GM12891 (cell line): ENCODE results near the gene VPS13D.

Experiments used
- DNase-seq: peaks from one replicate; pipeline ENCODE4 v3.0.0; 2011; ENCODE audit warnings: low spot score; ENCODE audit not compliant: insufficient read length
- FAIRE-seq: peaks from 2 replicates; lab custom pipeline; 2011; peaks lifted over from hg19 to GRCh38; lab: Jason Lieb, UNC
- PAX5 ChIP-seq: IDR thresholded peaks from 2 replicates; pipeline ENCODE4 v1.6.1; 2011; ENCODE audit warnings: low read length, moderate library complexity, mild to moderate bottlenecking; ENCODE audit not compliant: insufficient read depth, severe bottlenecking
- POLR2A ChIP-seq: IDR thresholded peaks from 2 replicates; pipeline ENCODE4 v1.6.1; 2011; ENCODE audit warnings: low read depth, low read length, control low read depth
- POLR2AphosphoS5 ChIP-seq: IDR thresholded peaks from 2 replicates; pipeline ENCODE4 v1.6.1; 2011; ENCODE audit warnings: low read depth, low read length, control low read depth
- POU2F2 ChIP-seq: IDR thresholded peaks from 2 replicates; pipeline ENCODE4 v1.6.1; 2011; ENCODE audit warnings: low read depth, mild to moderate bottlenecking, control low read depth, low read length, moderate library complexity
- SPI1 ChIP-seq: IDR thresholded peaks from 2 replicates; pipeline ENCODE4 v1.6.1; 2011; ENCODE audit warnings: low read depth, low read length, control low read depth
- TAF1 ChIP-seq: IDR thresholded peaks from 2 replicates; pipeline ENCODE4 v1.6.1; 2011; ENCODE audit warnings: low read depth, low read length, control low read depth

VPS13D gene

GRCh38 chr1:12485231-12486058 is 255.6 kb downstream of the VPS13D start:
- DNase-seq (no peak), FAIRE-seq (no peak)
- TF ChIP-seq POLR2A (no peak), SPI1 (no peak), TAF1 (no peak), POU2F2 (no peak), POLR2AphosphoS5 (no peak), PAX5 (no peak)

- DNase-seq: no peak
- TF ChIP-seq POLR2A: no peak
- TF ChIP-seq TAF1: no peak
- TF ChIP-seq PAX5: no peak
- TF ChIP-seq POU2F2: no peak
- FAIRE-seq: no peak
Measured at GRCh38 chr1:12486059-12486341, 256.2 kb downstream of the VPS13D start.

GRCh38 chr1:12486401-12487005 is 256.7 kb downstream of the VPS13D start:
- DNase-seq: no peak
- FAIRE-seq: peak; percentile 55
- TF ChIP-seq POLR2AphosphoS5 (no peak), PAX5 (peak; percentile 80), POU2F2 (0 out of 2 replicates have a peak, but pooled peaks have one; percentile 26)

GRCh38 chr1:12487520-12487919 is 257.7 kb downstream of the VPS13D start:
- FAIRE-seq: no peak
- DNase-seq: no peak
- no peak for TF ChIP-seq PAX5
- no peak for TF ChIP-seq POU2F2
- no peak for TF ChIP-seq POLR2A
- no peak for TF ChIP-seq SPI1
- no peak for TF ChIP-seq POLR2AphosphoS5
- TF ChIP-seq TAF1: no peak

- TF ChIP-seq TAF1 (no peak), POU2F2 (no peak), PAX5 (no peak)
- no peak for DNase-seq
- FAIRE-seq: no peak
Measured at GRCh38 chr1:12488666-12489354, 259.0 kb downstream of the VPS13D start.

GRCh38 chr1:12490532-12491142 is 260.8 kb downstream of the VPS13D start:
- TF ChIP-seq POLR2A (no peak), PAX5 (no peak), TAF1 (no peak), SPI1 (no peak), POU2F2 (no peak), POLR2AphosphoS5 (no peak)
- DNase-seq: no peak
- no peak for FAIRE-seq

- FAIRE-seq (no peak), DNase-seq (no peak)
- TF ChIP-seq POLR2A (no peak), POLR2AphosphoS5 (no peak), POU2F2 (no peak), SPI1 (no peak), PAX5 (no peak), TAF1 (no peak)
Measured at GRCh38 chr1:12491656-12492055, 261.8 kb downstream of the VPS13D start.

- TF ChIP-seq PAX5 (no peak), TAF1 (no peak), POLR2A (no peak), POU2F2 (no peak), SPI1 (no peak), POLR2AphosphoS5 (no peak)
- DNase-seq (no peak), FAIRE-seq (no peak)
Measured at GRCh38 chr1:12495725-12496124, 265.9 kb downstream of the VPS13D start.

- DNase-seq (no peak), FAIRE-seq (no peak)
- no peak for TF ChIP-seq POU2F2
- TF ChIP-seq SPI1: no peak
- no peak for TF ChIP-seq POLR2A
- no peak for TF ChIP-seq PAX5
- TF ChIP-seq TAF1: no peak
- TF ChIP-seq POLR2AphosphoS5: no peak
Measured at GRCh38 chr1:12496154-12496961, 266.5 kb downstream of the VPS13D start.

GRCh38 chr1:12499539-12500240 is 269.9 kb downstream of the VPS13D start:
- DNase-seq: no peak
- no peak for TF ChIP-seq POLR2AphosphoS5
- TF ChIP-seq SPI1: no peak
- TF ChIP-seq TAF1: no peak
- TF ChIP-seq POU2F2: no peak
- no peak for TF ChIP-seq PAX5
- TF ChIP-seq POLR2A: no peak
- no peak for FAIRE-seq
